ENCODE results near the gene MYO5B.

DNA sequence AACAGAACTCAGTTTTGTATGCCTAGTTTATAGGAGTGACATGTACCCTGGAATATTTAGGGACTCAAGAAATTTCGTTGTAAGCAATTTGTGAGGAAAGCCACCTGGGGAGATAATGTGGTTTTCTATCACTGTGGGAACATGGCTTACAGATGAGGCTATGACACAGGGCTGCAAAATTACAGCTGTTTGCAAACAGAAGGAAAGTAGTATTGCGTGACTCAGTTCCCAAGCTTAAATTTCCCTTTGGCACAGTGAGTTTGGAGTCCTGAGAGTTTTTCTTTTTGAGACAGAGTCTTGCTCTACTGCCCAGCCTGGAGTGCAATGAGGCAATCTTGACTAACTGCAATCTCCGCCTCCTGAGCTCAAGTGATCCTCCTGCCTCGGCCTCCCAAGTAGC is 149.8 kb downstream of the MYO5B start:
- TF ChIP-seq TAF1 (IDR thresholded peaks at IDR 0.05; ENCODE audit: borderline replicate concordance, low read depth, low read length) = no peak
- TF ChIP-seq, protein P1, sequence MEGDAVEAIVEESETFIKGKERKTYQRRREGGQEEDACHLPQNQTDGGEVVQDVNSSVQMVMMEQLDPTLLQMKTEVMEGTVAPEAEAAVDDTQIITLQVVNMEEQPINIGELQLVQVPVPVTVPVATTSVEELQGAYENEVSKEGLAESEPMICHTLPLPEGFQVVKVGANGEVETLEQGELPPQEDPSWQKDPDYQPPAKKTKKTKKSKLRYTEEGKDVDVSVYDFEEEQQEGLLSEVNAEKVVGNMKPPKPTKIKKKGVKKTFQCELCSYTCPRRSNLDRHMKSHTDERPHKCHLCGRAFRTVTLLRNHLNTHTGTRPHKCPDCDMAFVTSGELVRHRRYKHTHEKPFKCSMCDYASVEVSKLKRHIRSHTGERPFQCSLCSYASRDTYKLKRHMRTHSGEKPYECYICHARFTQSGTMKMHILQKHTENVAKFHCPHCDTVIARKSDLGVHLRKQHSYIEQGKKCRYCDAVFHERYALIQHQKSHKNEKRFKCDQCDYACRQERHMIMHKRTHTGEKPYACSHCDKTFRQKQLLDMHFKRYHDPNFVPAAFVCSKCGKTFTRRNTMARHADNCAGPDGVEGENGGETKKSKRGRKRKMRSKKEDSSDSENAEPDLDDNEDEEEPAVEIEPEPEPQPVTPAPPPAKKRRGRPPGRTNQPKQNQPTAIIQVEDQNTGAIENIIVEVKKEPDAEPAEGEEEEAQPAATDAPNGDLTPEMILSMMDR (IDR thresholded peaks at IDR 0.05 in 2 of 3, conservative IDR thresholded peaks at IDR 0.05 in 1 of 3; ENCODE audit: control insufficient read depth in 2 of 3, extremely low read depth in 1 of 3, insufficient read depth in 1 of 3, low read depth in 3 of 3, low read length in 3 of 3) = no peak
- TF ChIP-seq EP300 (IDR thresholded peaks at IDR 0.05; ENCODE audit: borderline replicate concordance in 1 of 2, control insufficient read depth in 1 of 2, low read depth in 2 of 2, low read length in 2 of 2) = no peak
- no peak for TF ChIP-seq POLR2A (IDR thresholded peaks at IDR 0.05; ENCODE audit: low read depth, low read length)
- TF ChIP-seq EZH2 (IDR thresholded peaks at IDR 0.05; ENCODE audit: borderline replicate concordance, control insufficient read depth, low read depth, low read length) = no peak
- no peak for TF ChIP-seq POU2F2 (IDR thresholded peaks at IDR 0.05; ENCODE audit: borderline replicate concordance, low read depth, low read length)
- TF ChIP-seq MXI1 (IDR thresholded peaks at IDR 0.05; ENCODE audit: low read depth, low read length) = no peak
- no peak for TF ChIP-seq ZSCAN29 (IDR thresholded peaks at IDR 0.05)
- TF ChIP-seq, protein P2, sequence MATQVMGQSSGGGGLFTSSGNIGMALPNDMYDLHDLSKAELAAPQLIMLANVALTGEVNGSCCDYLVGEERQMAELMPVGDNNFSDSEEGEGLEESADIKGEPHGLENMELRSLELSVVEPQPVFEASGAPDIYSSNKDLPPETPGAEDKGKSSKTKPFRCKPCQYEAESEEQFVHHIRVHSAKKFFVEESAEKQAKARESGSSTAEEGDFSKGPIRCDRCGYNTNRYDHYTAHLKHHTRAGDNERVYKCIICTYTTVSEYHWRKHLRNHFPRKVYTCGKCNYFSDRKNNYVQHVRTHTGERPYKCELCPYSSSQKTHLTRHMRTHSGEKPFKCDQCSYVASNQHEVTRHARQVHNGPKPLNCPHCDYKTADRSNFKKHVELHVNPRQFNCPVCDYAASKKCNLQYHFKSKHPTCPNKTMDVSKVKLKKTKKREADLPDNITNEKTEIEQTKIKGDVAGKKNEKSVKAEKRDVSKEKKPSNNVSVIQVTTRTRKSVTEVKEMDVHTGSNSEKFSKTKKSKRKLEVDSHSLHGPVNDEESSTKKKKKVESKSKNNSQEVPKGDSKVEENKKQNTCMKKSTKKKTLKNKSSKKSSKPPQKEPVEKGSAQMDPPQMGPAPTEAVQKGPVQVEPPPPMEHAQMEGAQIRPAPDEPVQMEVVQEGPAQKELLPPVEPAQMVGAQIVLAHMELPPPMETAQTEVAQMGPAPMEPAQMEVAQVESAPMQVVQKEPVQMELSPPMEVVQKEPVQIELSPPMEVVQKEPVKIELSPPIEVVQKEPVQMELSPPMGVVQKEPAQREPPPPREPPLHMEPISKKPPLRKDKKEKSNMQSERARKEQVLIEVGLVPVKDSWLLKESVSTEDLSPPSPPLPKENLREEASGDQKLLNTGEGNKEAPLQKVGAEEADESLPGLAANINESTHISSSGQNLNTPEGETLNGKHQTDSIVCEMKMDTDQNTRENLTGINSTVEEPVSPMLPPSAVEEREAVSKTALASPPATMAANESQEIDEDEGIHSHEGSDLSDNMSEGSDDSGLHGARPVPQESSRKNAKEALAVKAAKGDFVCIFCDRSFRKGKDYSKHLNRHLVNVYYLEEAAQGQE (IDR thresholded peaks at IDR 0.05; ENCODE audit: low read depth, low read length) = no peak
- TF ChIP-seq, protein P3, sequence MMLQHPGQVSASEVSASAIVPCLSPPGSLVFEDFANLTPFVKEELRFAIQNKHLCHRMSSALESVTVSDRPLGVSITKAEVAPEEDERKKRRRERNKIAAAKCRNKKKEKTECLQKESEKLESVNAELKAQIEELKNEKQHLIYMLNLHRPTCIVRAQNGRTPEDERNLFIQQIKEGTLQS (IDR thresholded peaks at IDR 0.05; ENCODE audit: borderline replicate concordance, extremely low read depth, low read depth, low read length) = no peak
- no peak for TF ChIP-seq SRF (IDR thresholded peaks at IDR 0.05; ENCODE audit: low read depth in 2 of 2, low read length in 2 of 2)
- TF ChIP-seq, protein P4, sequence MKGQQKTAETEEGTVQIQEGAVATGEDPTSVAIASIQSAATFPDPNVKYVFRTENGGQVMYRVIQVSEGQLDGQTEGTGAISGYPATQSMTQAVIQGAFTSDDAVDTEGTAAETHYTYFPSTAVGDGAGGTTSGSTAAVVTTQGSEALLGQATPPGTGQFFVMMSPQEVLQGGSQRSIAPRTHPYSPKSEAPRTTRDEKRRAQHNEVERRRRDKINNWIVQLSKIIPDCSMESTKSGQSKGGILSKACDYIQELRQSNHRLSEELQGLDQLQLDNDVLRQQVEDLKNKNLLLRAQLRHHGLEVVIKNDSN (IDR thresholded peaks at IDR 0.05; ENCODE audit: borderline replicate concordance, extremely low read length, insufficient read depth, low read depth, low read length) = no peak
- TF ChIP-seq JUND (IDR thresholded peaks at IDR 0.05; ENCODE audit: low read depth, low read length) = no peak
